HepG2 (cell line): ENCODE results near the gene SAXO1. TPM values are rescaled to one million over a fixed set of nuclear protein-coding genes. Genes with fewer than 3 reads are reported as not detected.

Experiments
- ATF7 ChIP-seq, 2 experiments: fragments of 450-650 bp in 1 of 2; sonication (generic) in 1 of 2; formaldehyde crosslinking in 1 of 2; IDR thresholded peaks; 2 replicates each; pipeline versions ENCODE4 v1.4.0 to v1.6.1; 2016 to 2020; ENCODE audit warnings: antibody characterized with exemption in 1 of 2, mild to moderate bottlenecking in 1 of 2, missing genetic modification reagents in 1 of 2
- BRCA1 ChIP-seq: sonication (generic); formaldehyde crosslinking; IDR thresholded peaks from 2 replicates; pipeline ENCODE4 v1.4.0; 2020; ENCODE audit warnings: missing genetic modification reagents
- BRD4 ChIP-seq: sonication (generic); formaldehyde crosslinking; IDR thresholded peaks from 2 replicates; pipeline ENCODE4 v1.4.0; 2020; ENCODE audit warnings: missing genetic modification reagents
- E2F1 ChIP-seq: sonication (generic); formaldehyde crosslinking; IDR thresholded peaks from 2 replicates; pipeline ENCODE4 v1.5.0; 2020; ENCODE audit warnings: missing genetic modification reagents
- HNRNPL ChIP-seq: fragments of 200-400 bp; formaldehyde crosslinking; IDR thresholded peaks from 2 replicates; pipeline ENCODE4 v1.6.1; 2017; ENCODE audit warnings: mild to moderate bottlenecking, low read depth, low read length
- HOXA3 ChIP-seq: sonication (generic); formaldehyde crosslinking; IDR thresholded peaks from 2 replicates; pipeline ENCODE4 v1.5.0; 2020; ENCODE audit warnings: missing genetic modification reagents
- MED13 ChIP-seq: sonication (generic); formaldehyde crosslinking; IDR thresholded peaks from 2 replicates; pipeline ENCODE4 v1.5.0; 2020; ENCODE audit warnings: missing genetic modification reagents
- PAF1 ChIP-seq: IDR thresholded peaks from 2 replicates; pipeline ENCODE4 v1.6.1; 2016; ENCODE audit warnings: missing genetic modification reagents, missing compliant biosample characterization
- TAF1 ChIP-seq: sonication (generic); formaldehyde crosslinking; IDR thresholded peaks from 2 replicates; pipeline ENCODE4 v1.4.0; 2020; ENCODE audit warnings: missing genetic modification reagents
- ZBTB43 ChIP-seq: sonication (generic); formaldehyde crosslinking; conservative IDR thresholded peaks from 2 replicates; pipeline ENCODE4 v1.4.0; 2020; ENCODE audit warnings: missing genetic modification reagents
- ZFX ChIP-seq: sonication (generic); formaldehyde crosslinking; IDR thresholded peaks from 2 replicates; pipeline ENCODE4 v1.4.0; 2020; ENCODE audit warnings: mild to moderate bottlenecking, low read depth, missing genetic modification reagents, moderate library complexity
- ZMYM2 ChIP-seq: sonication (generic); formaldehyde crosslinking; IDR thresholded peaks from 2 replicates; pipeline ENCODE4 v1.8.0; 2022; ENCODE audit warnings: mild to moderate bottlenecking, missing genetic modification reagents
- ZNF296 ChIP-seq: sonication (generic); formaldehyde crosslinking; conservative IDR thresholded peaks from 2 replicates; pipeline ENCODE4 v1.5.0; 2020; ENCODE audit warnings: mild to moderate bottlenecking, missing genetic modification reagents
- ZNF549 ChIP-seq: sonication (generic); formaldehyde crosslinking; IDR thresholded peaks from 2 replicates; pipeline ENCODE4 v1.5.0; 2020; ENCODE audit warnings: missing genetic modification reagents
- ZNF572 ChIP-seq: sonication (generic); formaldehyde crosslinking; IDR thresholded peaks from 2 replicates; pipeline ENCODE4 v1.5.1; 2020; ENCODE audit warnings: mild to moderate bottlenecking, missing genetic modification reagents
- ZNF691 ChIP-seq: sonication (generic); formaldehyde crosslinking; IDR thresholded peaks from 2 replicates; pipeline ENCODE4 v1.4.0; 2020; ENCODE audit warnings: missing genetic modification reagents, low read depth, mild to moderate bottlenecking, borderline replicate concordance
- ZNF780A ChIP-seq: sonication (generic); formaldehyde crosslinking; IDR thresholded peaks from 2 replicates; pipeline ENCODE4 v1.8.0; 2022; ENCODE audit warnings: mild to moderate bottlenecking, missing genetic modification reagents, moderate library complexity
- ZSCAN25 ChIP-seq: sonication (generic); formaldehyde crosslinking; IDR thresholded peaks from 2 replicates; pipeline ENCODE4 v1.8.0; 2022; ENCODE audit warnings: mild to moderate bottlenecking, missing genetic modification reagents
- ZSCAN5A ChIP-seq: sonication (generic); formaldehyde crosslinking; IDR thresholded peaks from 2 replicates; pipeline ENCODE4 v1.8.0; 2022; ENCODE audit warnings: mild to moderate bottlenecking, missing genetic modification reagents, borderline replicate concordance
- polyA plus RNA-seq, 8 experiments: library from polyadenylated mRNA; depleted of rRNA in 3 of 8; stranded (reverse) in 7 of 8; unstranded in 1 of 8; fragments of >200 nt; fragmentation: Illumina TruSeq in 4 of 8; extraction: Trizol in 4 of 8; gene quantifications; 2 replicates each; pipeline versions ENCODE4 v1.2.1 to v1.2.3, GENCODE V29; 2011 to 2016; ENCODE audit warnings: low read depth in 4 of 8, missing spikeins in 1 of 8, mixed read lengths in 1 of 8; ENCODE audit not compliant: insufficient read depth in 1 of 8
- total RNA-seq, 5 experiments: library from RNA; depleted of rRNA; stranded (reverse); fragments of >200 nt; fragmentation: Illumina TruSeq; extraction: Trizol; gene quantifications; 2 replicates each; pipeline ENCODE4 v1.2.3, GENCODE V29; 2016; ENCODE audit warnings: low read depth in 1 of 5
- TF ChIP-seq, protein P1 (sequence below): sonication (generic); formaldehyde crosslinking; IDR thresholded peaks from 2 replicates; pipeline ENCODE4 v1.4.0; 2020; ENCODE audit warnings: mild to moderate bottlenecking, missing genetic modification reagents
- TF ChIP-seq, protein P2 (sequence below): sonication (generic); formaldehyde crosslinking; IDR thresholded peaks from 2 replicates; pipeline ENCODE4 v1.5.0; 2020; ENCODE audit warnings: mild to moderate bottlenecking, missing genetic modification reagents

SAXO1 gene
- total and polyA plus RNA-seq, 2 of the 13 experiments (the other 11 are each of a cell fraction or from before 2014, with no cell fraction given), result not detected

GRCh38 chr9:19048966-19049916 is 16.2 kb upstream of the SAXO1 start, which contains the start of gene RRAGA (continued):
- TF ChIP-seq TAF1 (CRISPR knock-in tag), result peak; percentile 85
- TF ChIP-seq, protein P1, sequence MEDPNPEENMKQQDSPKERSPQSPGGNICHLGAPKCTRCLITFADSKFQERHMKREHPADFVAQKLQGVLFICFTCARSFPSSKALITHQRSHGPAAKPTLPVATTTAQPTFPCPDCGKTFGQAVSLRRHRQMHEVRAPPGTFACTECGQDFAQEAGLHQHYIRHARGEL (CRISPR knock-in tag), result no peak
- TF ChIP-seq ZSCAN5A (CRISPR knock-in tag), result peak; percentile 96
- peak; percentile 76; the same call in 1 of the 2 replicates for TF ChIP-seq ZSCAN25 (CRISPR knock-in tag)
- TF ChIP-seq BRD4 (CRISPR knock-in tag), result peak; percentile 7; the same call in 1 of the 2 replicates
- TF ChIP-seq MED13, result peak; percentile 85
- TF ChIP-seq, protein P2, sequence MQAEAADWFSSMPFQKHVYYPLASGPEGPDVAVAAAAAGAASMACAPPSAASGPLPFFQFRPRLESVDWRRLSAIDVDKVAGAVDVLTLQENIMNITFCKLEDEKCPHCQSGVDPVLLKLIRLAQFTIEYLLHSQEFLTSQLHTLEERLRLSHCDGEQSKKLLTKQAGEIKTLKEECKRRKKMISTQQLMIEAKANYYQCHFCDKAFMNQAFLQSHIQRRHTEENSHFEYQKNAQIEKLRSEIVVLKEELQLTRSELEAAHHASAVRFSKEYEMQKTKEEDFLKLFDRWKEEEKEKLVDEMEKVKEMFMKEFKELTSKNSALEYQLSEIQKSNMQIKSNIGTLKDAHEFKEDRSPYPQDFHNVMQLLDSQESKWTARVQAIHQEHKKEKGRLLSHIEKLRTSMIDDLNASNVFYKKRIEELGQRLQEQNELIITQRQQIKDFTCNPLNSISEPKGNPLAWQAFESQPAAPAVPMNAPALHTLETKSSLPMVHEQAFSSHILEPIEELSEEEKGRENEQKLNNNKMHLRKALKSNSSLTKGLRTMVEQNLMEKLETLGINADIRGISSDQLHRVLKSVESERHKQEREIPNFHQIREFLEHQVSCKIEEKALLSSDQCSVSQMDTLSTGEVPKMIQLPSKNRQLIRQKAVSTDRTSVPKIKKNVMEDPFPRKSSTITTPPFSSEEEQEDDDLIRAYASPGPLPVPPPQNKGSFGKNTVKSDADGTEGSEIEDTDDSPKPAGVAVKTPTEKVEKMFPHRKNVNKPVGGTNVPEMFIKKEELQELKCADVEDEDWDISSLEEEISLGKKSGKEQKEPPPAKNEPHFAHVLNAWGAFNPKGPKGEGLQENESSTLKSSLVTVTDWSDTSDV (CRISPR knock-in tag), result no peak
- TF ChIP-seq PAF1 (CRISPR knock-in tag), result no peak
- TF ChIP-seq E2F1, result peak; percentile 74
- TF ChIP-seq ZFX (CRISPR knock-in tag), result peak; percentile 98
- TF ChIP-seq ZNF691 (CRISPR knock-in tag), result peak; percentile 89; the same call in 1 of the 2 replicates
- 0 out of 2 replicates have a peak, but pooled peaks have one; percentile 35 for TF ChIP-seq ZBTB43
- no peak for TF ChIP-seq ZNF780A (CRISPR knock-in tag)
- no peak for TF ChIP-seq ATF7 (IDR thresholded peaks at IDR 0.05)
- no peak for TF ChIP-seq ATF7 (CRISPR knock-in tag; IDR thresholded peaks at IDR 0.05)
- peak; percentile 69; the same call in 1 of the 2 replicates for TF ChIP-seq HNRNPL
- TF ChIP-seq ZNF296 (CRISPR knock-in tag), result no peak
- TF ChIP-seq HOXA3 (CRISPR knock-in tag), result peak; percentile 92
- peak; percentile 77 for TF ChIP-seq ZMYM2 (CRISPR knock-in tag)
- 0 out of 2 replicates have a peak, but pooled peaks have one; percentile 62 for TF ChIP-seq ZNF549 (CRISPR knock-in tag)
- TF ChIP-seq ZNF572 (CRISPR knock-in tag), result 0 out of 2 replicates have a peak, but pooled peaks have one; percentile 58
- TF ChIP-seq BRCA1 (CRISPR knock-in tag), result peak; percentile 68; the same call in 1 of the 2 replicates
